HepG2 (cell line): ENCODE measurements around the gene GALNT16. TPM values are rescaled to one million over a fixed set of nuclear protein-coding genes. Genes with fewer than 3 reads are reported as not detected.

Source experiments
- ARNT2 ChIP-seq: sonication (generic); formaldehyde crosslinking; IDR thresholded peaks from 2 replicates; pipeline ENCODE4 v1.8.0; 2022; ENCODE audit warnings: mild to moderate bottlenecking, low read depth, missing genetic modification reagents, moderate library complexity
- CEBPB ChIP-seq: IDR thresholded peaks from 2 replicates; pipeline ENCODE4 v1.6.1; 2011; ENCODE audit warnings: low read depth, low read length, improper control_type of control experiment, borderline replicate concordance
- CHCHD3 ChIP-seq: sonication (generic); formaldehyde crosslinking; IDR thresholded peaks from 2 replicates; pipeline ENCODE4 v1.8.0; 2022; ENCODE audit warnings: mild to moderate bottlenecking, missing genetic modification reagents, moderate library complexity
- FOXA3 ChIP-seq: IDR thresholded peaks from 2 replicates; pipeline ENCODE4 v1.6.1; 2016; ENCODE audit warnings: missing genetic modification reagents, missing compliant biosample characterization
- LCORL ChIP-seq, 2 experiments: fragments of 450-650 bp in 1 of 2; sonication (generic) in 1 of 2; formaldehyde crosslinking in 1 of 2; IDR thresholded peaks; 2 replicates each; pipeline versions ENCODE4 v1.5.0 to v1.6.1; 2017 to 2020; ENCODE audit warnings: antibody characterized with exemption in 1 of 2, missing genetic modification reagents in 1 of 2
- NFE2 ChIP-seq: sonication (generic); formaldehyde crosslinking; IDR thresholded peaks from 2 replicates; pipeline ENCODE4 v1.4.0; 2020; ENCODE audit warnings: missing genetic modification reagents
- TCF12 ChIP-seq, 2 experiments: fragments of 450-650 bp in 1 of 2; sonication (generic) in 1 of 2; formaldehyde crosslinking in 1 of 2; IDR thresholded peaks; 2 replicates each; pipeline versions ENCODE4 v1.6.1 to v1.8.0; 2017 to 2022; ENCODE audit warnings: antibody characterized with exemption in 1 of 2, mild to moderate bottlenecking in 1 of 2, missing genetic modification reagents in 1 of 2, moderate library complexity in 1 of 2
- polyA plus RNA-seq, 8 experiments: library from polyadenylated mRNA; depleted of rRNA in 3 of 8; stranded (reverse) in 7 of 8; unstranded in 1 of 8; fragments of >200 nt; fragmentation: Illumina TruSeq in 4 of 8; extraction: Trizol in 4 of 8; gene quantifications; 2 replicates each; pipeline versions ENCODE4 v1.2.1 to v1.2.3, GENCODE V29; 2011 to 2016; ENCODE audit warnings: low read depth in 4 of 8, missing spikeins in 1 of 8, mixed read lengths in 1 of 8; ENCODE audit not compliant: insufficient read depth in 1 of 8
- total RNA-seq, 5 experiments: library from RNA; depleted of rRNA; stranded (reverse); fragments of >200 nt; fragmentation: Illumina TruSeq; extraction: Trizol; gene quantifications; 2 replicates each; pipeline ENCODE4 v1.2.3, GENCODE V29; 2016; ENCODE audit warnings: low read depth in 1 of 5
- TF ChIP-seq, protein P1 (sequence below): sonication (generic); formaldehyde crosslinking; IDR thresholded peaks from 2 replicates; pipeline ENCODE4 v1.4.0; 2020; ENCODE audit warnings: missing genetic modification reagents, borderline replicate concordance
- TF ChIP-seq, protein P2 (sequence below): sonication (generic); formaldehyde crosslinking; IDR thresholded peaks from 2 replicates; pipeline ENCODE4 v1.5.0; 2020; ENCODE audit warnings: missing genetic modification reagents
- TF ChIP-seq, protein P3 (sequence below): sonication (generic); formaldehyde crosslinking; IDR thresholded peaks from 2 replicates; pipeline ENCODE4 v1.4.0; 2020; ENCODE audit warnings: missing genetic modification reagents
- TF ChIP-seq, protein P4 (sequence below): IDR thresholded peaks from 2 replicates; pipeline ENCODE4 v1.6.1; 2012; ENCODE audit warnings: low read length, improper control_type of control experiment

GALNT16 gene
- total and polyA plus RNA-seq, 2 of the 13 experiments (the other 11 are each of a cell fraction or from before 2014, with no cell fraction given): 0.54 to 0.82 TPM

GRCh38 chr14:69235708-69236107 lies 24.2 kb upstream of the GALNT16 start (continued):
- TF ChIP-seq NFE2 (CRISPR knock-in tag) (no peak), TCF12 (IDR thresholded peaks at IDR 0.05) (no peak), TCF12 (CRISPR knock-in tag; IDR thresholded peaks at IDR 0.05) (no peak), CHCHD3 (CRISPR knock-in tag) (no peak), CEBPB (no peak), FOXA3 (CRISPR knock-in tag) (no peak), LCORL (IDR thresholded peaks at IDR 0.05) (no peak), LCORL (CRISPR knock-in tag; IDR thresholded peaks at IDR 0.05) (no peak), ARNT2 (CRISPR knock-in tag) (no peak)
- TF ChIP-seq, protein P1, sequence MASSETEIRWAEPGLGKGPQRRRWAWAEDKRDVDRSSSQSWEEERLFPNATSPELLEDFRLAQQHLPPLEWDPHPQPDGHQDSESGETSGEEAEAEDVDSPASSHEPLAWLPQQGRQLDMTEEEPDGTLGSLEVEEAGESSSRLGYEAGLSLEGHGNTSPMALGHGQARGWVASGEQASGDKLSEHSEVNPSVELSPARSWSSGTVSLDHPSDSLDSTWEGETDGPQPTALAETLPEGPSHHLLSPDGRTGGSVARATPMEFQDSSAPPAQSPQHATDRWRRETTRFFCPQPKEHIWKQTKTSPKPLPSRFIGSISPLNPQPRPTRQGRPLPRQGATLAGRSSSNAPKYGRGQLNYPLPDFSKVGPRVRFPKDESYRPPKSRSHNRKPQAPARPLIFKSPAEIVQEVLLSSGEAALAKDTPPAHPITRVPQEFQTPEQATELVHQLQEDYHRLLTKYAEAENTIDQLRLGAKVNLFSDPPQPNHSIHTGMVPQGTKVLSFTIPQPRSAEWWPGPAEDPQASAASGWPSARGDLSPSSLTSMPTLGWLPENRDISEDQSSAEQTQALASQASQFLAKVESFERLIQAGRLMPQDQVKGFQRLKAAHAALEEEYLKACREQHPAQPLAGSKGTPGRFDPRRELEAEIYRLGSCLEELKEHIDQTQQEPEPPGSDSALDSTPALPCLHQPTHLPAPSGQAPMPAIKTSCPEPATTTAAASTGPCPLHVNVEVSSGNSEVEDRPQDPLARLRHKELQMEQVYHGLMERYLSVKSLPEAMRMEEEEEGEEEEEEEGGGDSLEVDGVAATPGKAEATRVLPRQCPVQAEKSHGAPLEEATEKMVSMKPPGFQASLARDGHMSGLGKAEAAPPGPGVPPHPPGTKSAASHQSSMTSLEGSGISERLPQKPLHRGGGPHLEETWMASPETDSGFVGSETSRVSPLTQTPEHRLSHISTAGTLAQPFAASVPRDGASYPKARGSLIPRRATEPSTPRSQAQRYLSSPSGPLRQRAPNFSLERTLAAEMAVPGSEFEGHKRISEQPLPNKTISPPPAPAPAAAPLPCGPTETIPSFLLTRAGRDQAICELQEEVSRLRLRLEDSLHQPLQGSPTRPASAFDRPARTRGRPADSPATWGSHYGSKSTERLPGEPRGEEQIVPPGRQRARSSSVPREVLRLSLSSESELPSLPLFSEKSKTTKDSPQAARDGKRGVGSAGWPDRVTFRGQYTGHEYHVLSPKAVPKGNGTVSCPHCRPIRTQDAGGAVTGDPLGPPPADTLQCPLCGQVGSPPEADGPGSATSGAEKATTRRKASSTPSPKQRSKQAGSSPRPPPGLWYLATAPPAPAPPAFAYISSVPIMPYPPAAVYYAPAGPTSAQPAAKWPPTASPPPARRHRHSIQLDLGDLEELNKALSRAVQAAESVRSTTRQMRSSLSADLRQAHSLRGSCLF (CRISPR knock-in tag): no peak
- TF ChIP-seq, protein P2, sequence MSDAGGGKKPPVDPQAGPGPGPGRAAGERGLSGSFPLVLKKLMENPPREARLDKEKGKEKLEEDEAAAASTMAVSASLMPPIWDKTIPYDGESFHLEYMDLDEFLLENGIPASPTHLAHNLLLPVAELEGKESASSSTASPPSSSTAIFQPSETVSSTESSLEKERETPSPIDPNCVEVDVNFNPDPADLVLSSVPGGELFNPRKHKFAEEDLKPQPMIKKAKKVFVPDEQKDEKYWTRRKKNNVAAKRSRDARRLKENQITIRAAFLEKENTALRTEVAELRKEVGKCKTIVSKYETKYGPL (CRISPR knock-in tag): no peak
- TF ChIP-seq, protein P3, sequence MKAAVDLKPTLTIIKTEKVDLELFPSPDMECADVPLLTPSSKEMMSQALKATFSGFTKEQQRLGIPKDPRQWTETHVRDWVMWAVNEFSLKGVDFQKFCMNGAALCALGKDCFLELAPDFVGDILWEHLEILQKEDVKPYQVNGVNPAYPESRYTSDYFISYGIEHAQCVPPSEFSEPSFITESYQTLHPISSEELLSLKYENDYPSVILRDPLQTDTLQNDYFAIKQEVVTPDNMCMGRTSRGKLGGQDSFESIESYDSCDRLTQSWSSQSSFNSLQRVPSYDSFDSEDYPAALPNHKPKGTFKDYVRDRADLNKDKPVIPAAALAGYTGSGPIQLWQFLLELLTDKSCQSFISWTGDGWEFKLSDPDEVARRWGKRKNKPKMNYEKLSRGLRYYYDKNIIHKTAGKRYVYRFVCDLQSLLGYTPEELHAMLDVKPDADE: no peak
- TF ChIP-seq, protein P4, sequence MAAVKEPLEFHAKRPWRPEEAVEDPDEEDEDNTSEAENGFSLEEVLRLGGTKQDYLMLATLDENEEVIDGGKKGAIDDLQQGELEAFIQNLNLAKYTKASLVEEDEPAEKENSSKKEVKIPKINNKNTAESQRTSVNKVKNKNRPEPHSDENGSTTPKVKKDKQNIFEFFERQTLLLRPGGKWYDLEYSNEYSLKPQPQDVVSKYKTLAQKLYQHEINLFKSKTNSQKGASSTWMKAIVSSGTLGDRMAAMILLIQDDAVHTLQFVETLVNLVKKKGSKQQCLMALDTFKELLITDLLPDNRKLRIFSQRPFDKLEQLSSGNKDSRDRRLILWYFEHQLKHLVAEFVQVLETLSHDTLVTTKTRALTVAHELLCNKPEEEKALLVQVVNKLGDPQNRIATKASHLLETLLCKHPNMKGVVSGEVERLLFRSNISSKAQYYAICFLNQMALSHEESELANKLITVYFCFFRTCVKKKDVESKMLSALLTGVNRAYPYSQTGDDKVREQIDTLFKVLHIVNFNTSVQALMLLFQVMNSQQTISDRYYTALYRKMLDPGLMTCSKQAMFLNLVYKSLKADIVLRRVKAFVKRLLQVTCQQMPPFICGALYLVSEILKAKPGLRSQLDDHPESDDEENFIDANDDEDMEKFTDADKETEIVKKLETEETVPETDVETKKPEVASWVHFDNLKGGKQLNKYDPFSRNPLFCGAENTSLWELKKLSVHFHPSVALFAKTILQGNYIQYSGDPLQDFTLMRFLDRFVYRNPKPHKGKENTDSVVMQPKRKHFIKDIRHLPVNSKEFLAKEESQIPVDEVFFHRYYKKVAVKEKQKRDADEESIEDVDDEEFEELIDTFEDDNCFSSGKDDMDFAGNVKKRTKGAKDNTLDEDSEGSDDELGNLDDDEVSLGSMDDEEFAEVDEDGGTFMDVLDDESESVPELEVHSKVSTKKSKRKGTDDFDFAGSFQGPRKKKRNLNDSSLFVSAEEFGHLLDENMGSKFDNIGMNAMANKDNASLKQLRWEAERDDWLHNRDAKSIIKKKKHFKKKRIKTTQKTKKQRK: no peak
